ENCODE results near the gene TMEM247.

GRCh38 chr2:46510598-46511177, 31.3 kb downstream of the TMEM247 start:
- TF ChIP-seq CTCF (conservative IDR thresholded peaks at IDR 0.05; ENCODE audit: low read depth, low read length) (no peak), EZH2 (IDR thresholded peaks at IDR 0.05; ENCODE audit: borderline replicate concordance, low read depth, low read length, poor library complexity, severe bottlenecking) (no peak)

Data from A673 (cell line).